WTC11 (cell line): ENCODE results near the gene UMODL1. TPM values are rescaled to one million over a fixed set of nuclear protein-coding genes. Genes with fewer than 3 reads are reported as not detected.

Experiments used
- ATAC-seq: fragments of 200-7000 bp; cut with Tn5 transposase; 2 replicates; pipeline ENCODE4 v1.10.0; 2021; ENCODE audit warnings: mild to moderate bottlenecking, moderate library complexity
- CTCF ChIA-PET: fragments of 300-600 bp; sonication (Branson Sonifier 250); formaldehyde crosslinking; loops from one replicate; lab custom pipeline; 2021; ENCODE audit warnings: antibody characterized with exemption; lab: Charles Lee
- POLR2A ChIA-PET: fragments of 350-600 bp; sonication (Branson Sonifier 250); formaldehyde crosslinking; loops from one replicate; lab custom pipeline; 2021; ENCODE audit warnings: antibody characterized with exemption; lab: Charles Lee
- DNase-seq: peaks from one replicate; pipeline ENCODE4 v3.0.0; 2021; ENCODE audit warnings: low spot score
- H3K27ac Mint-ChIP-seq: 2 replicates; pipeline ENCODE4 v1.8.0; 2021; ENCODE audit warnings: mixed read lengths
- H3K27me3 Mint-ChIP-seq: 2 replicates; pipeline ENCODE4 v1.8.0; 2021; ENCODE audit warnings: low read depth, mild to moderate bottlenecking, moderate library complexity, mixed read lengths
- H3K36me3 Mint-ChIP-seq: 2 replicates; pipeline ENCODE4 v1.8.0; 2021; ENCODE audit warnings: mixed read lengths
- H3K4me1 Mint-ChIP-seq: 2 replicates; pipeline ENCODE4 v1.8.0; 2022; ENCODE audit warnings: mixed read lengths
- H3K4me3 Mint-ChIP-seq: 2 replicates; pipeline ENCODE4 v1.8.0; 2021; ENCODE audit warnings: mild to moderate bottlenecking, moderate library complexity, mixed read lengths
- H3K9me3 Mint-ChIP-seq: 2 replicates; pipeline ENCODE4 v1.8.0; 2021; ENCODE audit warnings: mixed read lengths
- AFF4 ChIP-seq: sonication (generic); formaldehyde crosslinking; IDR thresholded peaks from 2 replicates; pipeline ENCODE4 v1.8.1; 2023; ENCODE audit warnings: mild to moderate bottlenecking, missing genetic modification reagents, borderline replicate concordance
- ATF2 ChIP-seq: sonication (generic); formaldehyde crosslinking; IDR thresholded peaks from 2 replicates; pipeline ENCODE4 v1.8.1; 2022; ENCODE audit warnings: low read depth, missing genetic modification reagents, borderline replicate concordance
- ATF3 ChIP-seq: sonication (generic); formaldehyde crosslinking; conservative IDR thresholded peaks from 2 replicates; pipeline ENCODE4 v1.8.1; 2022; ENCODE audit warnings: mild to moderate bottlenecking, missing genetic modification reagents
- E2F4 ChIP-seq: sonication (generic); formaldehyde crosslinking; IDR thresholded peaks from 2 replicates; pipeline ENCODE4 v1.8.1; 2022; ENCODE audit warnings: low read depth, mild to moderate bottlenecking, moderate library complexity, missing genetic modification reagents, borderline replicate concordance
- KAT7 ChIP-seq: sonication (generic); formaldehyde crosslinking; IDR thresholded peaks from 2 replicates; pipeline ENCODE4 v1.8.1; 2023; ENCODE audit warnings: missing genetic modification reagents, mild to moderate bottlenecking, borderline replicate concordance
- MAX ChIP-seq: sonication (generic); formaldehyde crosslinking; IDR thresholded peaks from 2 replicates; pipeline ENCODE4 v1.8.0; 2022; ENCODE audit warnings: mild to moderate bottlenecking, missing genetic modification reagents
- NR2C2 ChIP-seq: sonication (generic); formaldehyde crosslinking; IDR thresholded peaks from 2 replicates; pipeline ENCODE4 v1.8.0; 2022; ENCODE audit warnings: mild to moderate bottlenecking, missing genetic modification reagents
- PRDM15 ChIP-seq: sonication (generic); formaldehyde crosslinking; IDR thresholded peaks from 2 replicates; pipeline ENCODE4 v1.8.0; 2022; ENCODE audit warnings: missing genetic modification reagents
- PRRX2 ChIP-seq: fragments of 250-450 bp; sonication (Bioruptor Pico); IDR thresholded peaks from 2 replicates; pipeline ENCODE4 v1.8.0; 2021; ENCODE audit warnings: mild to moderate bottlenecking
- RELA ChIP-seq: sonication (generic); formaldehyde crosslinking; IDR thresholded peaks from 2 replicates; pipeline ENCODE4 v1.8.1; 2022; ENCODE audit warnings: missing genetic modification reagents, mild to moderate bottlenecking, borderline replicate concordance
- SP1 ChIP-seq: sonication (generic); formaldehyde crosslinking; conservative IDR thresholded peaks from 2 replicates; pipeline ENCODE4 v1.8.1; 2022; ENCODE audit warnings: missing genetic modification reagents
- ZNF121 ChIP-seq: sonication (generic); formaldehyde crosslinking; IDR thresholded peaks from 2 replicates; pipeline ENCODE4 v1.8.0; 2023; ENCODE audit warnings: missing genetic modification reagents
- ZNF671 ChIP-seq: fragments of 250-450 bp; sonication (Bioruptor Pico); IDR thresholded peaks from 2 replicates; pipeline ENCODE4 v1.8.0; 2021; ENCODE audit warnings: mild to moderate bottlenecking
- total RNA-seq: library from RNA; stranded (reverse); gene quantifications from 3 replicates; pipeline ENCODE4 v1.2.3, GENCODE V29; 2021

The UMODL1 gene
- total RNA-seq, 1 experiment from 2014 or later: not detected

GRCh38 chr21:42047821-42048613, 23.1 kb upstream of the UMODL1 start:
- CTCF ChIA-PET: no interaction called here
- H3K27me3 Mint-ChIP-seq: no peaks in the 10 kb centered on the region
- TF ChIP-seq AFF4 (CRISPR knock-in tag) (no peak), ATF3 (CRISPR knock-in tag) (no peak), ATF2 (CRISPR knock-in tag) (no peak), KAT7 (CRISPR knock-in tag) (no peak), E2F4 (CRISPR knock-in tag) (no peak), SP1 (no peak), ZNF121 (CRISPR knock-in tag) (no peak), RELA (CRISPR knock-in tag) (no peak), MAX (CRISPR knock-in tag) (no peak), PRRX2 (CRISPR knock-in tag) (no peak), PRDM15 (CRISPR knock-in tag) (no peak), ZNF671 (CRISPR knock-in tag) (no peak), NR2C2 (CRISPR knock-in tag) (no peak)

More at GRCh38 chr21:42047821-42048613, 23.1 kb upstream of the UMODL1 start:
- H3K36me3 Mint-ChIP-seq: peaks cover 3% of the 10 kb centered on the region; the same call in 1 of the 2 replicates
- POLR2A ChIA-PET: interaction anchor here (1.5 kb wide), 1 partner anchor 16 kb away, joined by 3 read pairs; no protein-coding TSS in a partner anchor
- DNase-seq (no peak), ATAC-seq (no peak)
- H3K27ac Mint-ChIP-seq: no peak overlapping the region
- H3K4me1 Mint-ChIP-seq: no peaks in the 10 kb centered on the region
- no peak overlapping the region for H3K4me3 Mint-ChIP-seq
- peaks cover 9% of the 10 kb centered on the region for H3K9me3 Mint-ChIP-seq
